Stimulated activated CD8-positive, alpha-beta memory T cell treated with anti-CD3 and anti-CD28 coated beads, Interleukin-2, amount 100 ng/mL, for 48 hours (primary cell): ENCODE measurements around the gene SPNS3.

Source experiments
- DNase-seq, 2 donors: peaks; one replicate each; pipeline ENCODE4 v3.0.0-alpha.2; 2020; ENCODE audit warnings: low read depth in 2 of 2

The SPNS3 gene

GRCh38 chr17:4433515-4434031 is at the start of gene SPNS3:
Gene SPNS3 (plus strand): TSS chr17:4433940. CDS start chr17:4433968, 28 bp downstream.
- peak; percentile 21 to 35 for DNase-seq

- no peak for DNase-seq
Measured at GRCh38 chr17:4386406-4386805, 47.3 kb upstream of the SPNS3 start.

- no peak for DNase-seq
Measured at GRCh38 chr17:4387137-4387536, 46.6 kb upstream of the SPNS3 start.

- DNase-seq = no peak
Measured at GRCh38 chr17:4389079-4389478, 44.7 kb upstream of the SPNS3 start.

GRCh38 chr17:4393806-4394205 is 39.9 kb upstream of the SPNS3 start:
- no peak for DNase-seq

GRCh38 chr17:4394208-4395110 is 39.3 kb upstream of the SPNS3 start:
- no peak for DNase-seq

GRCh38 chr17:4395111-4395478 is 38.6 kb upstream of the SPNS3 start:
- no peak for DNase-seq

GRCh38 chr17:4397840-4398239 is 35.9 kb upstream of the SPNS3 start:
- DNase-seq = no peak

GRCh38 chr17:4405038-4405669 is 28.6 kb upstream of the SPNS3 start:
- no peak for DNase-seq

- no peak for DNase-seq
Measured at GRCh38 chr17:4405699-4406098, 28.0 kb upstream of the SPNS3 start.

- DNase-seq = no peak
Measured at GRCh38 chr17:4406386-4406785, 27.4 kb upstream of the SPNS3 start.

- no peak for DNase-seq
Measured at GRCh38 chr17:4407216-4407615, 26.5 kb upstream of the SPNS3 start.

- no peak for DNase-seq
Measured at GRCh38 chr17:4407851-4408250, 25.9 kb upstream of the SPNS3 start.

GRCh38 chr17:4409659-4410058 is 24.1 kb upstream of the SPNS3 start:
- DNase-seq = no peak

- no peak for DNase-seq
Measured at GRCh38 chr17:4411201-4411600, 22.5 kb upstream of the SPNS3 start.

GRCh38 chr17:4412933-4413831 is 20.6 kb upstream of the SPNS3 start:
- peak; percentile 90 to 92 for DNase-seq

GRCh38 chr17:4417129-4417667 is 16.5 kb upstream of the SPNS3 start:
- DNase-seq = no peak

GRCh38 chr17:4420692-4421131 is 13.0 kb upstream of the SPNS3 start:
- DNase-seq = peak in 1 of 2 donors; percentile 30

- no peak for DNase-seq
Measured at GRCh38 chr17:4422864-4423263, 10.9 kb upstream of the SPNS3 start.

GRCh38 chr17:4425398-4425797 is 8.3 kb upstream of the SPNS3 start:
- DNase-seq = no peak

GRCh38 chr17:4426499-4427208 is 7.1 kb upstream of the SPNS3 start:
- DNase-seq = no peak
